H1 (cell line): Measurements from ENCODE around the gene SLC13A4. TPM values are rescaled to one million over a fixed set of nuclear protein-coding genes. Genes with fewer than 3 reads are reported as not detected.

Source experiments
- CTCF ChIA-PET: fragments of 300-600 bp; sonication (Branson Sonifier 250); formaldehyde crosslinking; loops from one replicate; lab custom pipeline; 2021; ENCODE audit not compliant: partially characterized antibody; lab: Charles Lee
- POLR2A ChIA-PET: fragments of 300-600 bp; sonication (Branson Sonifier 250); formaldehyde crosslinking; loops from one replicate; lab custom pipeline; 2021; ENCODE audit warnings: inconsistent platforms; ENCODE audit not compliant: partially characterized antibody; lab: Charles Lee
- DNase-seq, 2 experiments: peaks; one replicate each; pipeline versions ENCODE4 v3.0.0 to v3.0.0-alpha.2; 2010 to 2022; ENCODE audit warnings: low spot score in 2 of 2, low read depth in 1 of 2, mixed read lengths in 1 of 2
- FAIRE-seq: peaks from 2 replicates; lab custom pipeline; 2011; peaks lifted over from hg19 to GRCh38; lab: Jason Lieb, UNC
- H2AFZ ChIP-seq: 2 replicates; pipeline ENCODE4 v1.8.1; 2012; ENCODE audit warnings: low read length, inconsistent platforms
- H2AK5ac ChIP-seq: 2 replicates; pipeline ENCODE4 v1.6.1; 2013; ENCODE audit warnings: low read depth, low read length
- H2BK120ac ChIP-seq: replicated peaks from 2 replicates; pipeline ENCODE3; 2013; ENCODE audit warnings: low read depth, low read length, inconsistent platforms
- H2BK12ac ChIP-seq: 2 replicates; pipeline ENCODE4 v1.6.1; 2013; ENCODE audit warnings: low read depth, low read length
- H2BK15ac ChIP-seq: 2 replicates; pipeline ENCODE4 v1.6.1; 2013; ENCODE audit warnings: low read length
- H2BK20ac ChIP-seq: 2 replicates; pipeline ENCODE4 v1.6.1; 2013; ENCODE audit warnings: low read length
- H2BK5ac ChIP-seq: 2 replicates; pipeline ENCODE4 v1.6.1; 2013; ENCODE audit warnings: low read depth, low read length
- H3K14ac ChIP-seq: 2 replicates; pipeline ENCODE4 v1.6.1; 2013; ENCODE audit warnings: inconsistent platforms; ENCODE audit not compliant: insufficient read length
- H3K18ac ChIP-seq: 2 replicates; pipeline ENCODE4 v1.6.1; 2013; ENCODE audit warnings: low read length; ENCODE audit errors: extremely low read depth
- H3K23ac ChIP-seq: 2 replicates; pipeline ENCODE4 v1.6.1; 2013; ENCODE audit warnings: inconsistent platforms; ENCODE audit not compliant: insufficient read length
- H3K23me2 ChIP-seq: 2 replicates; pipeline ENCODE4 v1.6.1; 2013; ENCODE audit warnings: low read depth, low read length
- H3K27ac ChIP-seq: 2 replicates; pipeline ENCODE4 v1.6.1; 2011; ENCODE audit warnings: low read depth, low read length, inconsistent platforms
- H3K27me3 ChIP-seq, 4 experiments: replicated peaks in 1 of 4; 1 replicate in 1 of 4; 2 replicates in 3 of 4; pipeline versions ENCODE4 v1.6.1 to v1.8.1; 2011 to 2013; ENCODE audit warnings: low read length in 3 of 4, mild to moderate bottlenecking in 3 of 4, inconsistent platforms in 2 of 4, mixed read lengths in 2 of 4, moderate library complexity in 1 of 4; ENCODE audit not compliant: control insufficient read depth in 3 of 4, insufficient read depth in 3 of 4; ENCODE audit errors: extremely low read depth in 1 of 4
- H3K36me3 ChIP-seq, 4 experiments: 2 replicates each; pipeline versions ENCODE4 v1.6.1 to v1.8.1; 2011 to 2013; ENCODE audit warnings: mild to moderate bottlenecking in 4 of 4, low read length in 3 of 4, moderate library complexity in 2 of 4, control low read depth in 1 of 4, inconsistent platforms in 1 of 4; ENCODE audit not compliant: insufficient read depth in 4 of 4, control insufficient read depth in 2 of 4
- H3K4ac ChIP-seq: replicated peaks from 2 replicates; pipeline ENCODE3; 2013; ENCODE audit warnings: low read length, low read depth, mixed read lengths, inconsistent platforms; ENCODE audit not compliant: insufficient read length
- H3K4me1 ChIP-seq, 4 experiments: replicated peaks in 1 of 4; 1 replicate in 1 of 4; 2 replicates in 3 of 4; pipeline versions ENCODE4 v1.6.1 to v1.8.1; 2011 to 2013; ENCODE audit warnings: low read length in 3 of 4, inconsistent platforms in 2 of 4, mixed read lengths in 1 of 4; ENCODE audit not compliant: insufficient read depth in 4 of 4, control insufficient read depth in 3 of 4
- H3K4me2 ChIP-seq, 2 experiments: 2 replicates each; pipeline versions ENCODE4 v1.6.1 to v1.8.1; 2011 to 2013; ENCODE audit warnings: low read depth in 2 of 2, low read length in 2 of 2, control low read depth in 1 of 2, inconsistent platforms in 1 of 2, mild to moderate bottlenecking in 1 of 2; ENCODE audit not compliant: insufficient read depth in 1 of 2
- H3K4me3 ChIP-seq, 4 experiments: fragments of 200-600, 300-600 bp in 1 of 4; sonication (generic), shearing (Covaris generic), sonication (Bioruptor Twin) in 1 of 4; 2 replicates each; pipeline versions ENCODE4 v1.5.1 to v1.8.1; 2011 to 2016; ENCODE audit warnings: low read length in 4 of 4, low read depth in 3 of 4, control low read depth in 2 of 4, inconsistent platforms in 2 of 4, mild to moderate bottlenecking in 2 of 4, mixed read lengths in 1 of 4, moderate library complexity in 1 of 4; ENCODE audit not compliant: insufficient read depth in 2 of 4; ENCODE audit errors: extremely low read depth in 1 of 4
- H3K56ac ChIP-seq: replicated peaks from 2 replicates; pipeline ENCODE3; 2013; ENCODE audit warnings: low read depth, mild to moderate bottlenecking, mixed read lengths, low read length, inconsistent platforms; ENCODE audit not compliant: insufficient read length
- H3K79me1 ChIP-seq: 2 replicates; pipeline ENCODE4 v1.6.1; 2013; ENCODE audit warnings: low read depth, low read length, control low read depth
- H3K79me2 ChIP-seq, 2 experiments: 2 replicates each; pipeline versions ENCODE4 v1.6.1 to v1.8.1; 2012 to 2013; ENCODE audit warnings: low read length in 2 of 2, mild to moderate bottlenecking in 2 of 2, inconsistent platforms in 1 of 2; ENCODE audit not compliant: insufficient read depth in 2 of 2, control insufficient read depth in 1 of 2
- H3K9ac ChIP-seq, 4 experiments: replicated peaks in 1 of 4; 1 replicate in 1 of 4; 2 replicates in 3 of 4; pipeline versions ENCODE4 v1.6.1 to v1.8.1; 2011 to 2013; ENCODE audit warnings: low read depth in 3 of 4, low read length in 3 of 4, control low read depth in 2 of 4, mild to moderate bottlenecking in 2 of 4, moderate library complexity in 2 of 4, inconsistent platforms in 1 of 4; ENCODE audit errors: extremely low read depth in 1 of 4
- H3K9me3 ChIP-seq, 2 experiments: 2 replicates each; pipeline versions ENCODE4 v1.6.1 to v1.8.1; 2012 to 2013; ENCODE audit warnings: mild to moderate bottlenecking in 2 of 2, moderate library complexity in 2 of 2, control low read depth in 1 of 2, inconsistent platforms in 1 of 2, low read depth in 1 of 2, low read length in 1 of 2, mixed read lengths in 1 of 2; ENCODE audit not compliant: insufficient read depth in 2 of 2
- H4K20me1 ChIP-seq, 2 experiments: replicated peaks in 1 of 2; 2 replicates each; pipeline versions ENCODE3 to v1.8.1; 2011 to 2013; ENCODE audit warnings: inconsistent platforms in 2 of 2, low read length in 2 of 2, mild to moderate bottlenecking in 1 of 2; ENCODE audit not compliant: insufficient read depth in 2 of 2, control insufficient read depth in 1 of 2
- H4K5ac ChIP-seq: 2 replicates; pipeline ENCODE4 v1.6.1; 2013; ENCODE audit warnings: low read length, low read depth, mixed read lengths, inconsistent platforms; ENCODE audit not compliant: insufficient read length
- H4K8ac ChIP-seq: 2 replicates; pipeline ENCODE4 v1.8.0; 2013; ENCODE audit warnings: mild to moderate bottlenecking, moderate library complexity, low read length, inconsistent platforms; ENCODE audit not compliant: insufficient read depth; ENCODE audit errors: extremely low read depth
- H4K91ac ChIP-seq: replicated peaks from 2 replicates; pipeline ENCODE3; 2013; ENCODE audit warnings: low read length, mixed read lengths, inconsistent platforms; ENCODE audit not compliant: insufficient read length
- BACH1 ChIP-seq: IDR thresholded peaks from 2 replicates; pipeline ENCODE4 v1.6.1; 2012; ENCODE audit warnings: low read length, improper control_type of control experiment
- CBX8 ChIP-seq: fragments of 300-800, 300-1000 bp; sonication (generic); IDR thresholded peaks from 2 replicates; pipeline ENCODE4 v1.7.1; 2016; ENCODE audit warnings: low read depth, low read length, borderline replicate concordance
- CREB1 ChIP-seq: IDR thresholded peaks from 2 replicates; pipeline ENCODE4 v1.6.1; 2012; ENCODE audit warnings: inconsistent platforms
- CTCF ChIP-seq, 3 experiments: IDR thresholded peaks; 1 replicate in 2 of 3; 2 replicates in 1 of 3; pipeline versions ENCODE4 v1.5.1 to v1.6.1; 2011; ENCODE audit warnings: low read length in 3 of 3, mild to moderate bottlenecking in 3 of 3, inconsistent platforms in 2 of 3, low read depth in 1 of 3, moderate library complexity in 1 of 3; ENCODE audit not compliant: insufficient read depth in 1 of 3; ENCODE audit errors: control extremely low read depth in 1 of 3
- EP300 ChIP-seq, 2 experiments: IDR thresholded peaks; 1 replicate in 1 of 2; 2 replicates in 1 of 2; pipeline ENCODE4 v1.6.1; 2011 to 2012; ENCODE audit warnings: low read depth in 2 of 2, low read length in 2 of 2, mild to moderate bottlenecking in 2 of 2, borderline replicate concordance in 1 of 2, inconsistent platforms in 1 of 2, moderate library complexity in 1 of 2
- GTF2F1 ChIP-seq: IDR thresholded peaks from 2 replicates; pipeline ENCODE4 v1.6.1; 2012; ENCODE audit warnings: low read depth, low read length, improper control_type of control experiment, borderline replicate concordance
- KDM4A ChIP-seq: IDR thresholded peaks from one replicate; pipeline ENCODE4 v1.7.1; 2012; ENCODE audit warnings: low read depth, mild to moderate bottlenecking, moderate library complexity, low read length, inconsistent platforms; ENCODE audit not compliant: severe bottlenecking
- PHF8 ChIP-seq: fragments of 200-600 bp; sonication (generic); conservative IDR thresholded peaks from 2 replicates; pipeline ENCODE4 v1.7.1; 2012; ENCODE audit warnings: low read depth, mild to moderate bottlenecking, inconsistent platforms, low read length, moderate library complexity
- POLR2AphosphoS5 ChIP-seq: IDR thresholded peaks from 2 replicates; pipeline ENCODE4 v1.6.1; 2011; ENCODE audit warnings: low read depth, low read length
- RBBP5 ChIP-seq: IDR thresholded peaks from 2 replicates; pipeline ENCODE4 v1.7.1; 2012; ENCODE audit warnings: low read depth, mild to moderate bottlenecking, inconsistent platforms, low read length, moderate library complexity, borderline replicate concordance
- TCF12 ChIP-seq: IDR thresholded peaks from 2 replicates; pipeline ENCODE4 v1.6.1; 2011; ENCODE audit warnings: low read depth, mild to moderate bottlenecking, low read length
- WGBS, 2 experiments: shearing (Covaris generic) in 1 of 2; methylation state at CpG; one replicate each; pipeline versions ENCODE4 v1.1.6 to v1.1.7; 2013 to 2015; ENCODE audit warnings: low lambda C conversion rate in 2 of 2, mixed read lengths in 2 of 2, inconsistent platforms in 1 of 2, low coverage in 1 of 2, missing lambda C conversion rate in 1 of 2; ENCODE audit not compliant: insufficient replicate concordance in 2 of 2, insufficient coverage in 1 of 2, insufficient read length in 1 of 2; ENCODE audit errors: extremely low coverage in 1 of 2, missing lambda C conversion rate in 1 of 2; 5-methylcytosine and 5-hydroxymethylcytosine counted together
- polyA plus RNA-seq, 7 experiments: library from polyadenylated mRNA; depleted of rRNA in 3 of 7; stranded (reverse) in 5 of 7; unstranded in 2 of 7; fragments of >200 nt in 5 of 7; fragments of 200-250 nt in 2 of 7; gene quantifications; 1 replicate in 5 of 7; 2 replicates in 1 of 7; 4 replicates in 1 of 7; pipeline versions ENCODE4 v1.2.1 to v1.2.3, GENCODE V29; 2011 to 2013; ENCODE audit warnings: missing spikeins in 2 of 7, mixed read lengths in 2 of 7
- total RNA-seq: library from RNA; stranded (reverse); fragmentation: NEBNext Ultra II Directional; extraction: Animal tissue kit (Norgen Biotek cat#: 25700); gene quantifications from 2 replicates; pipeline ENCODE4 v1.2.1, GENCODE V29; 2021

The SLC13A4 gene
- total and polyA plus RNA-seq, 2 of the 8 experiments (the other 6 are each of a cell fraction or from before 2014, with no cell fraction given), result 3.9 to 7.5 TPM

- Histone ChIP-seq H3K9ac (no peak overlapping the region), H2BK120ac (no peak overlapping the region)
- no peak for FAIRE-seq
- no peak for TF ChIP-seq GTF2F1
- no peak for TF ChIP-seq RBBP5
- TF ChIP-seq TCF12, result no peak
- no peak for TF ChIP-seq BACH1
- no peak for TF ChIP-seq KDM4A
- TF ChIP-seq CREB1, result no peak
- TF ChIP-seq CTCF (IDR thresholded peaks at IDR 0.05; ENCODE audit: control extremely low read depth in 1 of 3, insufficient read depth in 1 of 3, low read depth in 1 of 3, low read length in 3 of 3), result no peak
- TF ChIP-seq EP300 (IDR thresholded peaks at IDR 0.05; ENCODE audit: borderline replicate concordance in 1 of 2, low read depth in 2 of 2, low read length in 2 of 2), result no peak
- no peak for TF ChIP-seq PHF8
- no peak for TF ChIP-seq POLR2AphosphoS5
- TF ChIP-seq CBX8, result no peak
Observed at GRCh38 chr7:135670179-135670578, 57.8 kb downstream of the SLC13A4 start.

More at GRCh38 chr7:135670179-135670578, 57.8 kb downstream of the SLC13A4 start:
- H2AFZ ChIP-seq, result no peak overlapping the region
- no peak overlapping the region for H4K91ac ChIP-seq
- no peak overlapping the region for H3K4ac ChIP-seq
- H3K36me3 ChIP-seq, result peaks cover 0 to 9% (median 2%) of the 10 kb centered on the region in 4 experiments; a peak in 2 of 8 replicates
- H2BK20ac ChIP-seq, result no peak overlapping the region
- peaks cover 0 to 1% of the 10 kb centered on the region in 2 experiments for H4K20me1 ChIP-seq
- H3K56ac ChIP-seq, result no peak overlapping the region
- peaks cover 3 to 81% of the 10 kb centered on the region in 2 experiments; a peak in 3 of 4 replicates for H3K79me2 ChIP-seq
- no peak overlapping the region for H4K5ac ChIP-seq
- H3K79me1 ChIP-seq, result peaks cover 5% of the 10 kb centered on the region; the same call in 1 of the 2 replicates
- no peaks in the 10 kb centered on the region for H3K23me2 ChIP-seq
- H2BK5ac ChIP-seq, result no peak overlapping the region
- no peaks in the 10 kb centered on the region for H3K4me1 ChIP-seq
- no peak overlapping the region for H4K8ac ChIP-seq
- H3K18ac ChIP-seq, result no peak overlapping the region
- CTCF ChIA-PET, result interaction anchor here (0.6 to 8.9 kb wide), 13 partner anchors 8 to 338 kb away, joined by 3 to 133 read pairs (median 4); partner anchors contain the start of gene STMP1
- H3K14ac ChIP-seq, result no peak overlapping the region
- H3K23ac ChIP-seq, result no peak overlapping the region
- POLR2A ChIA-PET, result interaction anchor here (0.7 to 0.9 kb wide), 2 partner anchors 9 to 15 kb away, joined by 3 to 4 read pairs; no protein-coding TSS in a partner anchor
- H3K27ac ChIP-seq, result no peak overlapping the region
- WGBS, 2 experiments, result 81% methylated on average over 1 of the region's 1 CpG; no CpG with 5 or more reads in 1 of the 2 experiments
- no peak overlapping the region for H3K4me2 ChIP-seq
- H2AK5ac ChIP-seq, result no peak overlapping the region
- no peak overlapping the region for H2BK12ac ChIP-seq
- H3K27me3 ChIP-seq, result no peaks in the 10 kb centered on the region
- no peak overlapping the region for H3K4me3 ChIP-seq
- H3K9me3 ChIP-seq, result peaks cover 0 to 4% of the 10 kb centered on the region in 2 experiments; a peak in 2 of 4 replicates
- no peak overlapping the region for H2BK15ac ChIP-seq
- DNase-seq, result no peak
